Measurements from ENCODE around the gene XPR1.

Gene XPR1

GRCh38 chr1:180631766-180632325, at the start of gene XPR1:
XPR1 (plus strand) TSS chr1:180632022; CDS start chr1:180632202, 180 bp downstream.
- DNase-seq, result peak; percentile 92

GRCh38 chr1:180584869-180585268, 47.0 kb upstream of the XPR1 start:
- no peak for DNase-seq

- DNase-seq, result no peak
Measured at GRCh38 chr1:180585994-180586359, 45.8 kb upstream of the XPR1 start.

- no peak for DNase-seq
Measured at GRCh38 chr1:180586671-180587155, 45.1 kb upstream of the XPR1 start.

- no peak for DNase-seq
Measured at GRCh38 chr1:180588121-180588520, 43.7 kb upstream of the XPR1 start.

- no peak for DNase-seq
Measured at GRCh38 chr1:180590889-180591288, 40.9 kb upstream of the XPR1 start.

GRCh38 chr1:180593382-180593781, 38.4 kb upstream of the XPR1 start:
- no peak for DNase-seq

- no peak for DNase-seq
Measured at GRCh38 chr1:180594723-180595122, 37.1 kb upstream of the XPR1 start.

GRCh38 chr1:180595966-180596365, 35.9 kb upstream of the XPR1 start:
- no peak for DNase-seq

GRCh38 chr1:180597520-180597919, 34.3 kb upstream of the XPR1 start:
- no peak for DNase-seq

GRCh38 chr1:180598333-180598974, 33.4 kb upstream of the XPR1 start:
- DNase-seq, result no peak

GRCh38 chr1:180600343-180600742, 31.5 kb upstream of the XPR1 start:
- DNase-seq, result no peak

GRCh38 chr1:180601512-180601911, 30.3 kb upstream of the XPR1 start:
- no peak for DNase-seq

- DNase-seq, result no peak
Measured at GRCh38 chr1:180603223-180603849, 28.5 kb upstream of the XPR1 start.

GRCh38 chr1:180603850-180604226, 28.0 kb upstream of the XPR1 start:
- DNase-seq, result no peak

GRCh38 chr1:180606155-180606554, 25.7 kb upstream of the XPR1 start:
- no peak for DNase-seq

- DNase-seq, result no peak
Measured at GRCh38 chr1:180609643-180610555, 21.9 kb upstream of the XPR1 start.

GRCh38 chr1:180610556-180611015, 21.2 kb upstream of the XPR1 start:
- no peak for DNase-seq

- DNase-seq, result no peak
Measured at GRCh38 chr1:180611016-180611930, 20.5 kb upstream of the XPR1 start.

GRCh38 chr1:180612632-180613031, 19.2 kb upstream of the XPR1 start:
- no peak for DNase-seq

GRCh38 chr1:180614730-180615129, 17.1 kb upstream of the XPR1 start:
- DNase-seq, result no peak

Measured in activated CD4-positive, CD25-positive, alpha-beta regulatory T cell treated with anti-CD3 and anti-CD28 coated beads, Interleukin-2, amount 50 U/mL, for 72 hours (primary cell).